ENCODE results near the gene TJP2. TPM values are rescaled to one million over a fixed set of nuclear protein-coding genes. Genes with fewer than 3 reads are reported as not detected.
A peak's percentile ranks its signal among the peaks of the same experiment; 100 is the strongest.

The TJP2 gene
- total RNA-seq, 4 donors from 2014 or later: 200 to 266 (median 232) TPM

GRCh38 chr9:69237702-69238295 is 63.7 kb downstream of the TJP2 start:
- TF ChIP-seq POLR2A (IDR thresholded peaks at IDR 0.05) (no peak), CTCF (IDR thresholded peaks at IDR 0.05) (no peak)
- H3K27ac ChIP-seq: peak overlapping the region in 1 of 3 donors; percentile 30
- intact Hi-C loops (cut with DNase I): no loop called here
- no peaks in the 10 kb centered on the region for H3K9me3 ChIP-seq
- H3K27me3 ChIP-seq: no peaks in the 10 kb centered on the region
- no peak overlapping the region for H3K4me3 ChIP-seq (replicated peaks in 1 of 3)
- peaks cover 43 to 55% of the 10 kb centered on the region in 2 donors for H3K36me3 ChIP-seq
- no peaks in the 10 kb centered on the region for H3K4me1 ChIP-seq
- 81 to 82% methylated on average over 4 of the region's 4 CpGs for WGBS, 2 donors
- DNase-seq: no peak

DNA sequence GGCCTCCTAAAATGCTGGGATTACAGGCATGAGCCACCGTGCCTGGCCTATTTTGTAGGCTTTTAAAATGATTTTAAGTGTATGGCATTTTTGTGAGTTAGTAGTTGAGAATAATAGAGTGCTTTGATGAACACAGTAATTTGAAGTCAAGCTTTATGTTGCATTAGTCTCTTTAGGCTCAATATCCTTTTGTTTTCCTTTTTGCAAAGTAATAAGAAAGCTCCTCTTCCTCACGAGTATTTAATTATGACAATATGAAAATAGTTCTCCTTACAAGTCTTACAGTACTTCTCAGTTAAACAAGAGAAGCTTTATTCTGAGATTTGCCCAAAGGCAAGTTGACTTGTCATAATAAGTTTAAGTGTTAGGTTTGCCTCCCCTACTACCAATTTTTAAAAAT is 69.0 kb downstream of the TJP2 start:
- no peak overlapping the region for H3K27ac ChIP-seq
- H3K9me3 ChIP-seq: no peaks in the 10 kb centered on the region
- no peak overlapping the region for H3K4me3 ChIP-seq (replicated peaks in 1 of 3)
- TF ChIP-seq POLR2A (IDR thresholded peaks at IDR 0.05) (no peak), CTCF (IDR thresholded peaks at IDR 0.05) (no peak)
- 89 to 91% methylated on average over 2 of the region's 2 CpGs for WGBS, 2 donors
- no peak for DNase-seq
- intact Hi-C loops (cut with DNase I): loop anchor here (10.0 kb wide), 1 partner anchor 302 kb away; no protein-coding TSS in a partner anchor
- peaks cover 0 to 5% of the 10 kb centered on the region in 2 donors for H3K4me1 ChIP-seq
- no peaks in the 10 kb centered on the region for H3K27me3 ChIP-seq
- peaks cover 35 to 41% of the 10 kb centered on the region in 2 donors for H3K36me3 ChIP-seq

GRCh38 chr9:69246629-69247028 is 72.6 kb downstream of the TJP2 start:
- peaks cover 4 to 11% of the 10 kb centered on the region in 2 donors for H3K4me1 ChIP-seq
- H3K36me3 ChIP-seq: peaks cover 31 to 34% of the 10 kb centered on the region in 2 donors
- no peaks in the 10 kb centered on the region for H3K27me3 ChIP-seq
- intact Hi-C loops (cut with DNase I): loop anchor here (10.0 kb wide), 1 partner anchor 298 kb away; no protein-coding TSS in a partner anchor
- no peak for TF ChIP-seq CTCF (IDR thresholded peaks at IDR 0.05)
- TF ChIP-seq POLR2A (IDR thresholded peaks at IDR 0.05): no peak
- H3K27ac ChIP-seq: no peak overlapping the region
- no peak for DNase-seq
- 98 to 100% methylated on average over 2 of the region's 2 CpGs for WGBS, 2 donors
- H3K9me3 ChIP-seq: no peaks in the 10 kb centered on the region
- no peak overlapping the region for H3K4me3 ChIP-seq (replicated peaks in 1 of 3)

- no peak for TF ChIP-seq POLR2A (IDR thresholded peaks at IDR 0.05)
- 90 to 97% methylated on average over 21 to 22 of the region's 22 CpGs for WGBS, 2 donors
- Histone ChIP-seq H3K9me3 (no peaks in the 10 kb centered on the region), H3K4me1 (peaks cover 4 to 11% of the 10 kb centered on the region in 2 donors), H3K4me3 (replicated peaks in 1 of 3) (no peak overlapping the region), H3K36me3 (peaks cover 41 to 46% of the 10 kb centered on the region in 2 donors), H3K27me3 (no peaks in the 10 kb centered on the region), H3K27ac (no peak overlapping the region)
- intact Hi-C loops (cut with DNase I): loop anchor here (10.0 kb wide), 1 partner anchor 297 kb away; no protein-coding TSS in a partner anchor
- no peak for DNase-seq
Observed at GRCh38 chr9:69248005-69248404, 73.9 kb downstream of the TJP2 start.

DNA sequence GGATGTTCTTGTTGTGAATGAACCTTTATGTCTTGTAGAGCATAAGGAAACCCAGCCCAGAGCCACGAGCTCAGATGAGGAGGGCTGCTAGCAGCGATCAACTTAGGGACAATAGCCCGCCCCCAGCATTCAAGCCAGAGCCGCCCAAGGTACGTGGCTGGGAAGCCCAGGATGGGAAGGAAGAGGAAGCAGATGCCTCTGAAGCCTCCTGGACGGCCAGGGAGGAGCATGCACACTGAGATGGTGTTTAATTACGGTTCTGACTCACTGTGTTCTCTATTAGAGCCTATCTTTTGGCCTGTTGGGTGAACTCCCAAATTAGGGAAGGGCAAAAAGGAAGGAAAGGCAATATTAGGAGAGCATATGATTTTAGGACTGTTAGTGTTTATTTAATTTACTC is 75.3 kb downstream of the TJP2 start:
- Histone ChIP-seq H3K27me3 (no peaks in the 10 kb centered on the region), H3K9me3 (no peaks in the 10 kb centered on the region), H3K36me3 (peaks cover 53 to 59% of the 10 kb centered on the region in 2 donors), H3K27ac (peak overlapping the region in 1 of 3 donors; percentile 20), H3K4me3 (replicated peaks in 1 of 3) (no peak overlapping the region), H3K4me1 (peaks cover 4 to 9% of the 10 kb centered on the region in 2 donors)
- DNase-seq: peak; percentile 23 to 42
- TF ChIP-seq POLR2A (IDR thresholded peaks at IDR 0.05): no peak
- TF ChIP-seq CTCF (IDR thresholded peaks at IDR 0.05): no peak
- WGBS, 2 donors: 59 to 62% methylated on average over 7 of the region's 7 CpGs
- intact Hi-C loops (cut with DNase I): loop anchor here (10.0 kb wide), 1 partner anchor 295 kb away; no protein-coding TSS in a partner anchor
